SK-N-SH (cell line): Measurements from ENCODE around the gene RET.

Experiments
- CTCF ChIP-seq: fragments of 200-600 bp; sonication (generic); IDR thresholded peaks from 2 replicates; pipeline ENCODE4 v1.6.1; 2017; ENCODE audit warnings: antibody characterized with exemption, mild to moderate bottlenecking, moderate library complexity
- ELF1 ChIP-seq: IDR thresholded peaks from 2 replicates; pipeline ENCODE4 v1.4.0; 2012
- EP300 ChIP-seq, 2 experiments: IDR thresholded peaks; 2 replicates each; pipeline versions ENCODE4 v1.4.0 to v1.6.1; 2012; ENCODE audit warnings: borderline replicate concordance in 1 of 2, low read depth in 1 of 2, low read length in 1 of 2
- IRF3 ChIP-seq: fragments of 150-350 bp; IDR thresholded peaks from 2 replicates; pipeline ENCODE4 v1.6.1; 2016; ENCODE audit warnings: mild to moderate bottlenecking, low read depth, low read length
- NFIC ChIP-seq: IDR thresholded peaks from 2 replicates; pipeline ENCODE4 v1.4.0; 2012; ENCODE audit warnings: borderline replicate concordance
- POLR2AphosphoS5 ChIP-seq: IDR thresholded peaks from 2 replicates; pipeline ENCODE4 v1.6.1; 2012; ENCODE audit warnings: low read depth, low read length
- RFX5 ChIP-seq: IDR thresholded peaks from 2 replicates; pipeline ENCODE4 v1.6.1; 2012; ENCODE audit warnings: mild to moderate bottlenecking, improper control_type of control experiment, low read length

GRCh38 chr10:43028143-43028542, 48.7 kb upstream of the RET start:
- TF ChIP-seq CTCF (no peak), ELF1 (no peak), NFIC (no peak), RFX5 (no peak), EP300 (IDR thresholded peaks at IDR 0.05; ENCODE audit: borderline replicate concordance in 1 of 2, low read depth in 1 of 2, low read length in 1 of 2) (no peak), POLR2AphosphoS5 (no peak), IRF3 (no peak)
